ENCODE measurements around the gene ZNF236.
A peak's percentile ranks its signal among the peaks of the same experiment; 100 is the strongest.
"Not testable (repeated sequence)": the region's sequence is repeated elsewhere in the genome, so short reads cannot be mapped to it uniquely, and the experiment has no call there.

Gene ZNF236

GRCh38 chr18:76914314-76914713 is 92.0 kb downstream of the ZNF236 start:
- DNase-seq = no peak

DNA sequence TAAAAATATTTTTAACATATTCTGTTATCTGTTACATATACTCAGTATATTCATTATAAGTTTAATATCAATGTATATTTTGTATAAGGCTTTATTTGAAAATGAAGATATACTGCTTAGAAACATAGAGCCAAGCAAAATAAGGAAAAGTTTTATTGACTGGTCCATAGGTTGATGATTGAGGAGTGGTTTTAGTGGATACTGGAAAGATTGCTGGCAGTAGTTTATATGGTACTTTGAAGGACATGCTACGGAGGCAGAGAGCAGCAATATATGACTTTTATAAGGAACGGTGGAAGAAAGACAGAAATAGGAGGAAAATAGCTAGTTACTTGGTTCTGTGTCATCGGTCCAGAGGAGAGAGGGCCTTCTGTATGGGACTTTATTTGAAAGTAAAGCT is 92.4 kb downstream of the ZNF236 start:
- no peak for DNase-seq

DNA sequence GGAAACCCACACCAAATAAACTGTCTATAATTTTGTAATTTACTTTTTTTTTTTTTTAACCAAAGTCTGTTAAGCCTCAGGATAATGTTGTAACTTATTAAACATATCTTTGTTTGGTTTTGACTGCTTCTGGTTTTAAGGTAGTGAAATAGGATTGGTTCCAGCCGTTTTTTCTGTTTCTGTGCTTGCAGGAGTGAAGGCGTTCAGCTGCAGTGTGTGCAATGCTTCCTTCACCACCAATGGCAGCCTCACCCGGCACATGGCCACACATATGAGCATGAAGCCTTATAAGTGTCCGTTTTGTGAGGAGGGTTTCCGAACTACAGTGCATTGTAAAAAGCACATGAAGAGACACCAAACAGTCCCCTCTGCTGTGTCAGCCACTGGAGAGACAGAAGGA is 93.1 kb downstream of the ZNF236 start:
- DNase-seq = no peak

DNA sequence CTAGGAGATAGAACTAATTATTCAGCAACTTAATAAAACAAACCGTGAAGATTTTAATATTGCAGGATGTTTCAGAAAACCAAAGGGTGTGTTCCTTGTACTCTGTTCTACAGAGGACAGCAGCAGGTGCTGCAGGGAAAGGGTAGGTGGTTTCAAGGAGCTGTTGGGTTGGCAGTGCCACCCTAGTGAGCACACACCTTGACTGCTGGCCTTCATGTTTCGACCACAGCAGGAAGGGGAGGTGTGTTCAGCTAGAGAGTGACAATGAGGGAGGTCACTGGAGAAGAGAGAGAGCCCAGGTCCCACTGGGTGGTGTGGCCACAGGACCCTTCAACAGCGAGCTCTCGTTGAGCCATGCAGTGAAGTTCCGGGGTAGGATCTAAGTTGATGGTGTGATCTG is 98.6 kb downstream of the ZNF236 start:
- no peak for DNase-seq

DNA sequence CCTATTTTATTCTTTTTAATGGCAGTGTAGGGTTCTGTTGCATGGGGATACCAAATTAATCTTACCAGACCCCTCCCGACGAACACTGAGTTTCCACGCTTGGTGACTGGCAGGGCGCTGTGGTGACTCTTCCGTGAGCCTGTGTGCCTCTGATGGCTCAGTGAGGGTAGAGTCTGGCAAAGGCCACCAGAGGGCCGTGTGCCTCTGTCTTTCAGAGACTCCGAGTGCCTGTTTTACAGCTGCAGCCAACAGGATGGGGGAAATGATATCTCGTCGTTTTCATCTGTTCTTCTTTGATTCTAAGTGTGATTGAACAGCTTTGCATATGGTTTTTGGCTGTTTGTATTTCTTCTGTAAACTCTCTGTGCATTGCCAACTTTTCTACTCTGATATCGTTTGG is 99.8 kb downstream of the ZNF236 start:
- DNase-seq = peak; percentile 7

GRCh38 chr18:76923485-76924085 is 101.2 kb downstream of the ZNF236 start:
- DNase-seq = no peak

GRCh38 chr18:76925501-76925900 is 103.1 kb downstream of the ZNF236 start:
- no peak for DNase-seq

GRCh38 chr18:76927223-76927725 is 104.9 kb downstream of the ZNF236 start:
- no peak for DNase-seq

- DNase-seq = no peak
Observed at GRCh38 chr18:76928179-76928868, 106.0 kb downstream of the ZNF236 start.

- DNase-seq = no peak
Observed at GRCh38 chr18:76931171-76931570, 108.8 kb downstream of the ZNF236 start.

DNA sequence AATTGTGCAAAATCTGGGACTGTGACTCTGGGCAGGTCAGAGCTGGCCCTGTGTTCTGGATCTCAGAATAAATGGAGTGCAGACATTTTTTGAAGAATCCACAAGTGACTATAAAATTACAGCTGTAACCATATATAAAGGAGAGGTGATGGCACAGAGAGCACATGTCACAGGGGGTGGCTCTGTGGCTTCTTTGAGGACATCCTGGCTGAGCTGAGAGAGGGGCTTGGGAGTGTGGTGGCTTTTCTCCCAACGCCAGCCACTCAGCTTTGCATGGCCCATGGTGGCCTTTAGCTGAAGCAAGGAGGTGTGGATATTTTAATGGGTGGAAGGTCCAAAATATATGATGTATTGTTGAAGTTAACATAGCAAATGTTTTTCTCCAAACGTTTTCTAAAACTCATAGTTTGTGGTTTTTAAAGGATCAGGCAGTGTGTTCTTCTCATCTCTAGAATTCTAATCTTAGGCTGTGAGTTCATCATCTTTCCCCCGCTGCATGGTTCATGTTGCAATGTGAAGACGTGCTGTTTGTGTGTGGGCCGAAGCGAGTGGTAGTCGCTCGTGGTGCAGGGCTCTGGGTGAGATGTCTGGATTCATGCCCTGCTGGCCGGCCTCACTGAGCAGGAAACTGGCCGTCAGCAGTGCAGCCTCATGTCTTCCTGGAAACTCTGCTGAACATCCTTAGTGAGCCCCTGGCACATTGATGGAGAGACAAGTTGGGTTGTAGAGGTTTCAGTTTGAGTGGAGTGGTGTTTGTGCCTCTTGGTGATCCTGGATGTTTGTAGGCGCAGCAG is 109.9 kb downstream of the ZNF236 start:
- no peak for DNase-seq

- DNase-seq = no peak
Observed at GRCh38 chr18:76935722-76936337, 113.5 kb downstream of the ZNF236 start.

GRCh38 chr18:76936877-76937276 is 114.5 kb downstream of the ZNF236 start:
- no peak for DNase-seq

GRCh38 chr18:76937597-76937996 is 115.2 kb downstream of the ZNF236 start:
- DNase-seq = no peak

DNA sequence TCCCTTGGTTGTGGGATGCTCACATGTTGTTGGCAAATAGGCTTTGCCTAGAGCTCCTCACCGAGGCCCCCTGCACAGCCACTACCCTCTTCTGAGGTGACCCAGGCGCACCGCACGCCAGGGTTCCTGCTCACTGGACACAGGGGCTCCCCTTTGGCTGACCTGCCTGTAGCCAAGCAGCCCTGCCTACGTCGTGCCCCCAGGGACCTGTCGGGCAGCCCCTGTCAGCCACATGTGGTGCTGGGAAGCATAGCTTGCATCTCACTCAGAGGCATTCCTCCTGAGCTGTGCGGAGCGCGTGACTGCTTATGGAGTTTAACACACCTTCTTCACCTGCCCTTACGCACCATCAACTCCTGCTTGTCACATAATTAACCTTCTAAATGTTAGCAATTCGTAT is 116.3 kb downstream of the ZNF236 start:
- DNase-seq = no peak

DNA sequence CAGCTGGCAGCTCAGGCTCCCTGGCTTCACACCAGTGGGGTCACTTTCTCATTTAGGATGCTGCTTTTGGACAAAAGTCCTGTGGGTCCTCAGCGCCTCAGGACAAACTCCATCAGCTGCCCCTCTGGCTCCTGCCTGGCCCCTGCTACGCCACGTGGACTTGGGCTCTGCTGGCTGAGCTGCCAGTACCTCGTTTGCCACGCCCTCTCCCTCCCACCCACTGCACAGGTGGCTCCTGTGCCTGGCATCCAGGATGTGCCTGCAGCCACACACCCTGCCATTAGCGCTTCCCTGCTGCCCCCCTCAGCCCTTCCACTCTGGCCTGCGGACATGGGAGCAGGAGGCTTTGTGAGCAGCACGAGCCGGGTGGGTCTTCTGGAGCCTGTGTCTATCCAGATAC is 118.9 kb downstream of the ZNF236 start:
- no peak for DNase-seq

- no peak for DNase-seq
Observed at GRCh38 chr18:76943542-76944339, 121.4 kb downstream of the ZNF236 start.

GRCh38 chr18:76944346-76944745 is 122.0 kb downstream of the ZNF236 start:
- not testable (repeated sequence) for DNase-seq

DNA sequence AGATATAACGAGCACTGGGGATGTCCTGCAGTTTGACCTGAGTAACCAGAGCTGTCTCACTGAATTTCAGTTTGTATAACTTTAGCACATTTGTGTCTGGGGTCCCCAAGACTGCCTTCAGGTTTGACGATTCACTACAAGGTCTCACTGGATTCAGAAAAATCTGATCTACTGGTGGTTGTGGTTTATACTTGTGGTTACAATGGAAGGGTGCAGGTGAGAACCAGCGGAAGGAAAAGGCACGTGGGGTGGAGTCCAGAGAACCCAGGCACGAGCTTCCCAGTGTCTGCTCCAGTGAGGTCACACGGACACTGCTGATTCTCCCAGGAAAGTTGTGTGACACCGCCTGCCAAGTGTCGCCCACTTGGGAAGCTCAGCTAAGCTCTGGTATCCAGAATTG is 126.0 kb downstream of the ZNF236 start:
- no peak for DNase-seq

GRCh38 chr18:76951456-76952247 is 129.3 kb downstream of the ZNF236 start:
- DNase-seq = no peak

- DNase-seq = no peak
Observed at GRCh38 chr18:76952747-76953146, 130.4 kb downstream of the ZNF236 start.

DNA sequence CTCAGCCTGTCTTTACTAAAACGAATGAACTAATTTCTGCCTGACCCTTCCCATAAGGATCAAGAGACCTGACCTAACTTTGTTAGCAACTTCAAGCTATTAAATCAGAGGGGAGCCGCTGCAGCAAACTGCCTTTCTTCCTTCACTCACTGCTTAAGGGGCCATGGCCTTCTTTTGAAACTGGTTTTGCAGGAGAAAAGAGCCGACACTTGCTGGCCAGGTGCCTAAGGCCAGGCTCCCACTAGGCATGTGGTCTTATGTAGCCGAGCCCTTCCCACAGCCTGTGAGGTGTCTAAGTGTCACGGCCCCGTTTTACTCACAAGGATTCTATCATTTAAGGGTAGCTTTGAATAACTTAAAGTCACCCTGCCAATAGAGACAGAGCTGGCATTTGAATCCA is 130.8 kb downstream of the ZNF236 start:
- no peak for DNase-seq
